Measurements from ENCODE around the gene KIF1A.
"Not testable (repeated sequence)": the region's sequence is repeated elsewhere in the genome, so short reads cannot be mapped to it uniquely, and the experiment has no call there.

Gene KIF1A

GRCh38 chr2:240786355-240786841 lies 33.6 kb downstream of the KIF1A start:
- no peak for DNase-seq

- no peak for DNase-seq
Measured at GRCh38 chr2:240785424-240786335, 34.3 kb downstream of the KIF1A start.

- DNase-seq = no peak
Measured at GRCh38 chr2:240784629-240785423, 35.2 kb downstream of the KIF1A start.

- DNase-seq = no peak
Measured at GRCh38 chr2:240783819-240784621, 36.0 kb downstream of the KIF1A start.

GRCh38 chr2:240782886-240783818 lies 36.9 kb downstream of the KIF1A start:
- no peak for DNase-seq

GRCh38 chr2:240782221-240782885 lies 37.7 kb downstream of the KIF1A start:
- DNase-seq = no peak

- no peak for DNase-seq
Measured at GRCh38 chr2:240781471-240782220, 38.4 kb downstream of the KIF1A start.

- DNase-seq = no peak
Measured at GRCh38 chr2:240780023-240780700, 39.9 kb downstream of the KIF1A start.

GRCh38 chr2:240779250-240779832 lies 40.7 kb downstream of the KIF1A start:
- not testable (repeated sequence) for DNase-seq

- no peak for DNase-seq
Measured at GRCh38 chr2:240778426-240778825, 41.6 kb downstream of the KIF1A start.

GRCh38 chr2:240777456-240778212 lies 42.4 kb downstream of the KIF1A start:
- no peak for DNase-seq

- no peak for DNase-seq
Measured at GRCh38 chr2:240775905-240776304, 44.1 kb downstream of the KIF1A start.

- no peak for DNase-seq
Measured at GRCh38 chr2:240774856-240775255, 45.2 kb downstream of the KIF1A start.

GRCh38 chr2:240769096-240769495 lies 50.9 kb downstream of the KIF1A start:
- no peak for DNase-seq

- no peak for DNase-seq
Measured at GRCh38 chr2:240768216-240768615, 51.8 kb downstream of the KIF1A start.

- no peak for DNase-seq
Measured at GRCh38 chr2:240767341-240767740, 52.7 kb downstream of the KIF1A start.

GRCh38 chr2:240766072-240766471 lies 53.9 kb downstream of the KIF1A start:
- DNase-seq = no peak

GRCh38 chr2:240765007-240765406 lies 55.0 kb downstream of the KIF1A start:
- no peak for DNase-seq

- no peak for DNase-seq
Measured at GRCh38 chr2:240764605-240765004, 55.4 kb downstream of the KIF1A start.
